IgD-negative memory B cell (primary cell): Measurements from ENCODE around the gene DGCR8. TPM values are rescaled to one million over a fixed set of nuclear protein-coding genes. Genes with fewer than 3 reads are reported as not detected.
A peak's percentile ranks its signal among the peaks of the same experiment; 100 is the strongest.

Experiments
- H3K27ac Mint-ChIP-seq, 3 donors: one replicate each; pipeline ENCODE4 v1.8.0; 2020 to 2022; ENCODE audit warnings: mild to moderate bottlenecking in 3 of 3, mixed read lengths in 3 of 3, moderate library complexity in 1 of 3
- H3K27me3 Mint-ChIP-seq: one replicate; pipeline ENCODE4 v1.8.0; 2021; ENCODE audit warnings: mixed read lengths
- H3K36me3 Mint-ChIP-seq: one replicate; pipeline ENCODE4 v1.8.0; 2020; ENCODE audit warnings: mild to moderate bottlenecking, mixed read lengths
- H3K4me1 Mint-ChIP-seq, 3 donors: one replicate each; pipeline ENCODE4 v1.8.0; 2020 to 2022; ENCODE audit warnings: mixed read lengths in 3 of 3, mild to moderate bottlenecking in 1 of 3
- H3K4me3 Mint-ChIP-seq, 4 donors: one replicate each; pipeline ENCODE4 v1.8.0; 2020 to 2022; ENCODE audit warnings: mild to moderate bottlenecking in 4 of 4, mixed read lengths in 4 of 4, moderate library complexity in 3 of 4
- H3K9me3 Mint-ChIP-seq, 3 donors: one replicate each; pipeline ENCODE4 v1.8.0; 2020 to 2021; ENCODE audit warnings: mixed read lengths in 3 of 3, mild to moderate bottlenecking in 1 of 3
- polyA plus RNA-seq: library from polyadenylated mRNA; unstranded; fragments of 300-500 nt; fragmentation: Illumina TruSeq; gene quantifications from one replicate; pipeline ENCODE4 v1.2.3, GENCODE V29; 2021

The DGCR8 gene
- 4.8 TPM for polyA plus RNA-seq

DNA sequence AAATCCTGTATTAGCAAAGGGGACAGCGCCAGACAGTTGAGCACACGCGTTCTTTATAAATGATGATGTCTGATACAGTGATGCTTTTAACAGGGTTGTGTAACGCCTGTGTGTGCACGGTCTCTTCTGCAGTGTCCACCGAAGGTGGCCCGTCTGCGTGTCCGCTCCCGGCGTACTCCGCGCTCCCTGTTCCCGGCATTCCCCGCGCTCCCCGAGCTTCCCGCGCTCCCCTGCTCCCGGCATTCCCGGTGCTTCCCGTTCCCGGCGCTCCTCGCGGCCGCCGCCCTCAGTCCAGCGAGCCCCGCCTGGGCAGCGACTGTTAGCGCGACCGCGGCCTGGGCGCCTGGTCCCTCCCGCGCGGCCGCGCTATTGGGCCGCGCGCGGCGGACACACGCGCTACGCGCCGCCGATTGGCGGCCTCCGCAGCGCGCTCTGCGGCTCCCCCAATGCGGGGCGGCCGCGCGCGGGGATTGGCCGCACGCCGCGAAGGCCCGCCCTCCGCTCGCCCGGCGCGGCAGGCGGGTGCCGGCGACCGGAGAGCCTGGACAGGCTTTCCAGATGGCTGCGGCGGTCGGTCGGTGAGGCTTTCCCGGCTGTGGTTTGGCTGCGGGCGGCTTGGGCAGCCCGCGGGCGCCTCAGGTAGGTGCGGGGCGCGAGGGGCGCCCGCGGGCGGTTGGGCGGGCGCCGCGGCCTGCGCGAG, at the start of gene DGCR8:
Gene DGCR8 (plus strand): TSS at position 497 of the 700 bp plus-strand sequence. CDS start 5,723 bp downstream, outside the sequence.
- Mint-ChIP-seq H3K27me3 (no peaks in the 10 kb centered on the region), H3K36me3 (no peaks in the 10 kb centered on the region), H3K4me1 (peaks cover 4 to 30% (median 8%) of the 10 kb centered on the region in 3 donors), H3K27ac (peak within 1 kb of the TSS; percentile 31 to 90 (median 72)), H3K9me3 (no peaks in the 10 kb centered on the region), H3K4me3 (peak within 1 kb of the TSS; percentile 92 to 95 (median 94))

DNA sequence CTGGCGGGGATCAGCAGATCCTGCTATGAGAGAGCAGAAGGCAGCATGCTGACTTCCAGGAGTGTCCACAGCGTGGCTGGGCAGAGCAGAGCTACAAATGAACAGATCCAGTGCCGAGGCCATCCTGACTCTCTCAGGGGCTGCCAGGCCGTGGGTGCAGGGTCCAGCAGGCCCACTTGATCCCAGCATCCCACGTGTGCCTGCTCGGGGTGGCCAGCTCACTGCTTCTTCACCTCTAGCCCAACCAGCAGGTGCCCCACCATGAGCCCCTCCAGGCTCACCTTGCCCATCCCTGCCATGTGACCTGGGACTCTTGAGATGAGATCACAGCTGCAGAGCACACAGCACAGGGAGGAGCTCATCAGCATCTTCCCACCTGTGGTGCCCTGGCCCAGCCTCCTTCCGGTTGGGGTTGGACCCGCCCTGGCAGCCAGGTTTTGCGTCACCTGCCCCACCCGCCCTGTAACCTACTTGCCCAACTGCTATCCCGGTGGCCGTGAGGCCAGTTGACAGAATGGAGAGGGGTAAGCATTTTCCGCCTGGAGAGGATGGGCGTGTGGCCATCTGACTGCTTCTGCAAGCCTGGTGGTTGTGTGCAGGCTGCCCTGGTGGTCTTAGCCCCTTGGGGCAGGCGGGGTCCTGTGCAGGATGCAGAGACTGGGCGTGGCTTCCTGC, 48.2 kb upstream of the DGCR8 start:
- Mint-ChIP-seq H3K36me3 (peaks cover 2% of the 10 kb centered on the region), H3K4me3 (peak overlapping the region in 3 of 4 donors; percentile 75 to 81 (median 79)), H3K27ac (peak overlapping the region; percentile 83 to 94 (median 91)), H3K4me1 (peaks cover 11 to 57% (median 46%) of the 10 kb centered on the region in 3 donors), H3K27me3 (no peaks in the 10 kb centered on the region), H3K9me3 (no peaks in the 10 kb centered on the region)

- H3K4me1 Mint-ChIP-seq = peaks cover 11 to 61% (median 52%) of the 10 kb centered on the region in 3 donors
- H3K4me3 Mint-ChIP-seq = peak overlapping the region; percentile 30 to 81 (median 77)
- no peaks in the 10 kb centered on the region for H3K27me3 Mint-ChIP-seq
- no peaks in the 10 kb centered on the region for H3K9me3 Mint-ChIP-seq
- H3K36me3 Mint-ChIP-seq = peaks cover 2% of the 10 kb centered on the region
- peak overlapping the region; percentile 83 to 94 (median 91) for H3K27ac Mint-ChIP-seq
Measured at GRCh38 chr22:20032407-20032991, 47.5 kb upstream of the DGCR8 start.

DNA sequence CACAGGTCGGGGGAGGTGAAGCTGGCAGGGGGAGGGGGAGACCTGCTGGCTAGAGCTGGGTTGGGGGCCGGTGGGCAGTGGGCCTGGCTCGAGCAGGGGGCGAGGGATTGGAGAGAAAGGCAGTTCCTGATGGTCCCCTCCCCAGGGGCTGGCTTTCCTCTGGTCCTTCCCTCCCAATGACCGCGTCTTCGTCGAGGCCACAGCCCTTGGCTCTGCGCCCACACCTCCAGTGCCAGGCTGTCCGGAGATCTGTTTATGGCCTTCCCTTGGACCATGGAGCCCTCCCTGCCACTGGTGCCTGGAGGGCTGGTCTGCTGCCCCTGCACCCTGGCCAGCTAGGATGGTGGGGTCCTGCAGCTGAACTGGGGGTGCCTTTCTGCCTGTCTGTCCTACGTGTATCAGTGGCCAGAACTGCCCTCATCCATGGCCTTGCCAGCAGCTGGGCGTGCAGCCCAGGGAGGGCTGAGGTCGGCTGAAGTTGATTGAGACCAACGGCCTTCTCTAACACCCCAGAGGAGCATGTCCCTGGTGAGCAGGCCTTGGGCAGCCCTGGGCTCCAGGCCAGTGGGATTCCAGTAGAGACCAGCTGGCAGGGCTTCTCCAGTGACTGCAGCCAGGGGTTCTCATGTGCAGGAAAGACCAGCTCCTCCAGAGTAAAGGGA, 46.9 kb upstream of the DGCR8 start:
- Mint-ChIP-seq H3K9me3 (no peaks in the 10 kb centered on the region), H3K27ac (peak overlapping the region; percentile 88 to 94 (median 91)), H3K4me3 (peak overlapping the region in 2 of 4 donors; percentile 60 to 79), H3K4me1 (peaks cover 16 to 65% (median 56%) of the 10 kb centered on the region in 3 donors), H3K36me3 (peaks cover 2% of the 10 kb centered on the region), H3K27me3 (no peaks in the 10 kb centered on the region)

DNA sequence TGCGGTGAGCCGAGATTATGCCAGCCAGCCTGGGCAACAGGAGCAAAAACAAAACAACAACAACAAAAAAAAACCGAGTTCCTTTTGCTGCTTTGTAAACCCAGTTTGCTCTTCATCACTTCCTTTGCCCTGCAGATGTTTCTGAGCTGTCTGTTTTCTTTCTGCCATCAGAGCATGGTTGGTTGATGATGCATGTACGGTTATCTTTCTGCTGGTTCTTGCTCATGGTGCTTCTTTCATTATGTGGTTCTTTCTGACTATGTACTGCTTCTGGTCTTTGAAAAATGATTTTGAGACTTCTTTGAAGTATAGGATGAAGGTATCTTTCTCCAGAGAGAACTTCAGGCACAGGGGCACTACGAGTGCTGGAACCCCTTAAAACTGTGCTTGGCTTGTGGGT, 45.9 kb upstream of the DGCR8 start:
- Mint-ChIP-seq H3K4me1 (peaks cover 16 to 61% (median 54%) of the 10 kb centered on the region in 3 donors), H3K9me3 (no peaks in the 10 kb centered on the region), H3K36me3 (peaks cover 2% of the 10 kb centered on the region), H3K27ac (peak overlapping the region; percentile 83 to 91 (median 88)), H3K27me3 (no peaks in the 10 kb centered on the region), H3K4me3 (peak overlapping the region in 2 of 4 donors; percentile 26 to 87)

- peaks cover 2% of the 10 kb centered on the region for H3K36me3 Mint-ChIP-seq
- H3K9me3 Mint-ChIP-seq = no peaks in the 10 kb centered on the region
- peak overlapping the region in 2 of 4 donors; percentile 66 to 74 for H3K4me3 Mint-ChIP-seq
- H3K4me1 Mint-ChIP-seq = peaks cover 21 to 61% (median 51%) of the 10 kb centered on the region in 3 donors
- H3K27me3 Mint-ChIP-seq = no peaks in the 10 kb centered on the region
- H3K27ac Mint-ChIP-seq = peak overlapping the region; percentile 31 to 90 (median 83)
Measured at GRCh38 chr22:20035375-20036083, 44.5 kb upstream of the DGCR8 start.

DNA sequence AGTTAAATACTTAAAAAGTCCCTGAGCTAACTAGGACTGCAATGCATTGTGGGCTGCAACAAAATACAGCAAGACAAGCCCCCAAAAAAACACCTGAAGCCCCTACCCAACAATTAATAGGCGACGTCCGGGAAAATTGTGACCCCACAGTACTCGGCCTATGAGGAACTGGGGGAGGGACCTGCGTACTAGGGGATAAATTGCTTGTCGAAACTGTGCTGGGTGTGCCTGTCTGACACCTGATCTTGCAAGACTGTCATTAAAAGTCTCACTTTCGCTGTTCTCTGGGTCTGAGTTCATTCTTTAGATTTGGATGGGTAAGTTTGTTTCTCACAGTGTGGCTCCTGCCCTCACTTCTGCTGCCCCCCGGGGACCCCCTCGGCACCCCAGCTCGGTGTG, 44.0 kb upstream of the DGCR8 start:
- Mint-ChIP-seq H3K9me3 (no peaks in the 10 kb centered on the region), H3K4me1 (peaks cover 21 to 59% (median 51%) of the 10 kb centered on the region in 3 donors), H3K27ac (peak overlapping the region in 2 of 3 donors; percentile 78 to 83)

DNA sequence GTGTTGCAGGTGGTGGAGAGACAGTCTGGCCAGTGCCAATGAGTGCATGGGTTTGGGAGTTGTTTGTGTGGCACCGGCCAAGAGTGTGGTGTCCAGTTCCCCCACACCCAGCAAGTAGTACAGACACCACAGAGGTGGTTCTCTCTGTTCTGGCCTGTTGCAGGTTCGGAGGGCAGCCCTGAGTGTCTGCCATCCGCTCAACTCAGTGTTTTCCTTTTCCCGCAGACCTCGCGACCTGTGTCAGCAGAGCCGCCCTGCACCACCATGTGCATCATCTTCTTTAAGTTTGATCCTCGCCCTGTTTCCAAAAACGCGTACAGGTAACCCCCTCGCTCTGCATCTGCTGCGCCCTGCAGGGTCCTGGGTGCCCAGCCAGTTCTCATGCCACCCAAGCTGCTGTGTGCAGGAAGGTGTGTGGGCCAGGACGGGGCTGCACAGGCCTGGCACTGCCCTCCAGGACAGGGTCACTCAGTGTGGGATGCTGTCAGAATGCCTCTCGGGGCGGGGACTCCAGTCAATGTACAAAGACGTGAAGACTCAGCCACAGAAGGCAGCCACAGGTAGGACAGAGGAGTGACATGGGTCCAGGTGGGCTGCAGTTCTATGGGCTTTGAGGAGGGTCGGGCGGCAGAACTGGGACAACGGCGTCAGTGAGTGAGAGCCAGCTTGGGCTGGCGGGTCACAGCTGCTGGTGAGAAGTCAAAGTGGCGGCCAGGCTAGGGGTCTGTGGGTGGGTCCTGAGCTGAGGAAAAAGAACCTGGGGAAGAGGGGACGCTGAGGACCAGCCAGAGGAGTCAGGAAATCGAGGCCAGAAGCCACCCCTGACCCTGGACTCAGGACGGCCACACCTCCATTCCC, 43.3 kb upstream of the DGCR8 start:
- H3K9me3 Mint-ChIP-seq = no peaks in the 10 kb centered on the region

More for the DNA sequence above, 44.0 kb upstream of the DGCR8 start:
- peaks cover 2% of the 10 kb centered on the region for H3K36me3 Mint-ChIP-seq
- peak overlapping the region in 3 of 4 donors; percentile 12 to 74 (median 66) for H3K4me3 Mint-ChIP-seq
- no peaks in the 10 kb centered on the region for H3K27me3 Mint-ChIP-seq

DNA sequence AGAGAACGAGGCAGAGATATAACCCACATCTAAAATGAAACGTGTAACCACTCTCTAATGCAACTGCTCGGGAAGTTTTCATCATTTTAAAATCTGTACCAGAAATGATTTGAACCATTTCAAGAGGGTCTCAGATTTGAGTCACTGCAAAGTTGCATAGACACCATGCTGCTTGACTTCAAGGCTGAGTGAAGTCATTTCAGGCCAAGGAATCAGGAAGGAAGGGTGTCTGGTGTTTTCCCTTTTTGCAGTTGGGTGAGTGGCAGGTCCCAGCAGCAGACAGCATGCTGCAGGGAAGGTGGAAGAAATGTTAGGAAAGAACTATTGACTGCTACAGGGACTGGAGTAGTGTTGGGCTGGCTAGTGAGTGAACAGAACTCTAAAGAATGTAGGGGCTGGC, 42.6 kb upstream of the DGCR8 start:
- H3K27ac Mint-ChIP-seq = peak overlapping the region; percentile 41 to 91 (median 56)
- peaks cover under 1% of the 10 kb centered on the region for H3K36me3 Mint-ChIP-seq
- peak overlapping the region in 3 of 4 donors; percentile 46 to 74 (median 51) for H3K4me3 Mint-ChIP-seq
- H3K9me3 Mint-ChIP-seq = no peaks in the 10 kb centered on the region
- H3K27me3 Mint-ChIP-seq = no peaks in the 10 kb centered on the region
- H3K4me1 Mint-ChIP-seq = peaks cover 21 to 48% (median 40%) of the 10 kb centered on the region in 3 donors

More for the DNA sequence above, 43.3 kb upstream of the DGCR8 start:
- Mint-ChIP-seq H3K27ac (peak overlapping the region; percentile 83 to 91 (median 84)), H3K4me1 (peaks cover 21 to 53% (median 46%) of the 10 kb centered on the region in 3 donors), H3K36me3 (peaks cover 2% of the 10 kb centered on the region), H3K27me3 (no peaks in the 10 kb centered on the region), H3K4me3 (peak overlapping the region in 3 of 4 donors; percentile 47 to 74 (median 66))

DNA sequence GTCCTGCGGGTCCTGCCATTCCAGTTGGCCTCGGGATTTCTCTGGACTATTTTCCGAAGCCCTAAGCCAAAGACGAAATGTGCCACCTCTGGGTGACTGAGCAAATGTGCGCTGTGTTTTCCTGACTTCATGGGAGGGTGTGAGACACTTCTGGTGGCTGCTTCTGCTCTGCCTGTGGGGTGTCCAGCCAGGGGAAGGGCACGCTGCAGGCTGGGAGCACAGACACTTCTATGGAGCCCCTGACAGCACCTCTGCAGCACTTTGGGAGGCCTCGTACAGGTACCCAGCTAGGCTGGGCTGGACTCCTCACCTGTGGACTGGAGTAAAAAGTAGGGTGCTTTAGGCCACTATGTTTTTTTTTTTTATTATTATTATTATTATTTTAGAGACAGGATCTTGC, 41.5 kb upstream of the DGCR8 start:
- no peaks in the 10 kb centered on the region for H3K36me3 Mint-ChIP-seq
- no peaks in the 10 kb centered on the region for H3K27me3 Mint-ChIP-seq
- H3K27ac Mint-ChIP-seq = no peak overlapping the region
- H3K4me3 Mint-ChIP-seq = no peak overlapping the region
- H3K4me1 Mint-ChIP-seq = peaks cover 21 to 42% (median 36%) of the 10 kb centered on the region in 3 donors
- no peaks in the 10 kb centered on the region for H3K9me3 Mint-ChIP-seq

GRCh38 chr22:20039683-20040325, 40.2 kb upstream of the DGCR8 start:
- no peaks in the 10 kb centered on the region for H3K36me3 Mint-ChIP-seq
- peak overlapping the region in 1 of 3 donors; percentile 23 for H3K27ac Mint-ChIP-seq
- H3K4me3 Mint-ChIP-seq = no peak overlapping the region

GRCh38 chr22:20040327-20041200, 39.5 kb upstream of the DGCR8 start:
- H3K9me3 Mint-ChIP-seq = no peaks in the 10 kb centered on the region
- H3K27me3 Mint-ChIP-seq = no peaks in the 10 kb centered on the region
- no peak overlapping the region for H3K4me3 Mint-ChIP-seq
- no peaks in the 10 kb centered on the region for H3K36me3 Mint-ChIP-seq
- peaks cover 15 to 23% (median 21%) of the 10 kb centered on the region in 3 donors for H3K4me1 Mint-ChIP-seq
- peak overlapping the region in 1 of 3 donors; percentile 53 for H3K27ac Mint-ChIP-seq

More at GRCh38 chr22:20039683-20040325, 40.2 kb upstream of the DGCR8 start:
- peaks cover 15 to 31% (median 29%) of the 10 kb centered on the region in 3 donors for H3K4me1 Mint-ChIP-seq
- H3K27me3 Mint-ChIP-seq = no peaks in the 10 kb centered on the region
- H3K9me3 Mint-ChIP-seq = no peaks in the 10 kb centered on the region
